IPS-NIHi11 (cell line): ENCODE results near the gene CABLES2.

Experiments
- DNase-seq: peaks from one replicate; pipeline ENCODE4 v3.0.0; 2012; ENCODE audit warnings: mixed read lengths, low spot score

The CABLES2 gene

GRCh38 chr20:62359491-62360121 lies 47.5 kb downstream of the CABLES2 start:
- DNase-seq: no peak

- DNase-seq: no peak
Observed at GRCh38 chr20:62359043-62359490, 48.0 kb downstream of the CABLES2 start.

GRCh38 chr20:62358171-62359042 lies 48.7 kb downstream of the CABLES2 start:
- DNase-seq: no peak

- DNase-seq: no peak
Observed at GRCh38 chr20:62357681-62358080, 49.4 kb downstream of the CABLES2 start.

- DNase-seq: no peak
Observed at GRCh38 chr20:62357187-62357667, 49.9 kb downstream of the CABLES2 start.

- no peak for DNase-seq
Observed at GRCh38 chr20:62356589-62357186, 50.4 kb downstream of the CABLES2 start.

- DNase-seq: no peak
Observed at GRCh38 chr20:62355878-62356588, 51.1 kb downstream of the CABLES2 start.

GRCh38 chr20:62355516-62355877 lies 51.6 kb downstream of the CABLES2 start:
- no peak for DNase-seq

- DNase-seq: no peak
Observed at GRCh38 chr20:62354811-62355341, 52.2 kb downstream of the CABLES2 start.

GRCh38 chr20:62354031-62354808 lies 52.9 kb downstream of the CABLES2 start:
- DNase-seq: no peak

- DNase-seq: no peak
Observed at GRCh38 chr20:62353289-62354030, 53.6 kb downstream of the CABLES2 start.

GRCh38 chr20:62352402-62353288 lies 54.4 kb downstream of the CABLES2 start:
- peak; percentile 31 for DNase-seq

- DNase-seq: no peak
Observed at GRCh38 chr20:62351469-62352401, 55.4 kb downstream of the CABLES2 start.

GRCh38 chr20:62350629-62351422 lies 56.3 kb downstream of the CABLES2 start:
- no peak for DNase-seq

- DNase-seq: peak; percentile 37
Observed at GRCh38 chr20:62350098-62350628, 56.9 kb downstream of the CABLES2 start.

- no peak for DNase-seq
Observed at GRCh38 chr20:62349556-62350097, 57.5 kb downstream of the CABLES2 start.

- no peak for DNase-seq
Observed at GRCh38 chr20:62348604-62349003, 58.5 kb downstream of the CABLES2 start.
